Chondrocyte (in vitro differentiated cells): ENCODE results near the gene TRIM4. TPM values are rescaled to one million over a fixed set of nuclear protein-coding genes. Genes with fewer than 3 reads are reported as not detected.
A peak's percentile ranks its signal among the peaks of the same experiment; 100 is the strongest.
"Not testable (repeated sequence)": the region's sequence is repeated elsewhere in the genome, so short reads cannot be mapped to it uniquely, and the experiment has no call there.

ENCODE experiments used
- DNase-seq: peaks from one replicate; pipeline ENCODE4 v3.0.0; 2021; ENCODE audit warnings: mixed read lengths, low spot score
- H3K27ac Mint-ChIP-seq: one replicate; pipeline ENCODE4 v1.8.0; 2021; ENCODE audit warnings: mild to moderate bottlenecking, moderate library complexity, mixed read lengths; ENCODE audit not compliant: unreplicated experiment
- H3K27me3 Mint-ChIP-seq: 2 replicates; pipeline ENCODE4 v1.8.0; 2021; ENCODE audit warnings: low read depth, mixed read lengths
- H3K36me3 Mint-ChIP-seq: 2 replicates; pipeline ENCODE4 v1.8.0; 2021; ENCODE audit warnings: low read depth, mixed read lengths
- H3K4me1 Mint-ChIP-seq: 2 replicates; pipeline ENCODE4 v1.8.0; 2021; ENCODE audit warnings: low read depth, mild to moderate bottlenecking, mixed read lengths
- H3K4me3 Mint-ChIP-seq: one replicate; pipeline ENCODE4 v1.8.0; 2021; ENCODE audit warnings: mild to moderate bottlenecking, moderate library complexity, mixed read lengths; ENCODE audit not compliant: unreplicated experiment
- H3K9me3 Mint-ChIP-seq: 2 replicates; pipeline ENCODE4 v1.8.0; 2021; ENCODE audit warnings: low read depth, mixed read lengths
- CTCF ChIP-seq: fragments of 200-600 bp; sonication (generic); IDR thresholded peaks from 2 replicates; pipeline ENCODE4 v1.5.0; 2021; ENCODE audit warnings: antibody characterized with exemption, mild to moderate bottlenecking, moderate library complexity
- total RNA-seq: library from RNA; stranded (reverse); gene quantifications from 3 replicates; pipeline ENCODE4 v1.2.1, GENCODE V29; 2021

The TRIM4 gene
- total RNA-seq, 1 donor from 2014 or later, result 12.1 TPM

DNA sequence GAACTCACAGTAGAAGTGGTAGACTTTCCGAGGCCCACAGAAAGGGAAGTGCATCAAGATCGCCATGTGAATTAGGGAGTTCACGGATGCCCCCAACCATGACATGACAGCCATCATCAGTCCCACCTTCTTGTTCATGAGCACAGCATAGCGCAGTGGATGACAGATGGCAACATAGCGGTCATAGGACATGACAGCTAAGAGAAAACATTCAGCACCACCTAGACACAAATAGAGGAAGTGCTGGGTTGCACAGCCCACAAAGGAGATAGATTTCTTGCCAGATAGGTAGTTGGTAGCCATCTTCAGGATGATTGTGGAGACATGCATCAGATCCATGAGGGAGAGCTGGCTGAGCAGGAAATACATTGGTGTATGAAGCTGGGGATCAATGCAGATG lies 42.8 kb downstream of the TRIM4 start:
- H3K27me3 Mint-ChIP-seq, result peaks cover 6% of the 10 kb centered on the region
- H3K4me1 Mint-ChIP-seq, result no peaks in the 10 kb centered on the region
- no peak for TF ChIP-seq CTCF
- no peaks in the 10 kb centered on the region for H3K9me3 Mint-ChIP-seq
- H3K4me3 Mint-ChIP-seq, result no peak overlapping the region
- no peak for DNase-seq
- H3K36me3 Mint-ChIP-seq, result peaks cover 3% of the 10 kb centered on the region
- H3K27ac Mint-ChIP-seq, result no peak overlapping the region

- Mint-ChIP-seq H3K27ac (no peak overlapping the region), H3K9me3 (peaks cover 3% of the 10 kb centered on the region), H3K4me1 (peaks cover 16% of the 10 kb centered on the region), H3K4me3 (no peak overlapping the region), H3K27me3 (no peaks in the 10 kb centered on the region), H3K36me3 (peaks cover 1% of the 10 kb centered on the region)
- DNase-seq, result no peak
- no peak for TF ChIP-seq CTCF
Observed at GRCh38 chr7:99868246-99868645, 51.1 kb downstream of the TRIM4 start.

GRCh38 chr7:99867477-99867876 lies 51.9 kb downstream of the TRIM4 start:
- H3K4me1 Mint-ChIP-seq, result peaks cover 16% of the 10 kb centered on the region
- H3K9me3 Mint-ChIP-seq, H3K36me3 Mint-ChIP-seq, H3K4me3 Mint-ChIP-seq, DNase-seq, H3K27me3 Mint-ChIP-seq, H3K27ac Mint-ChIP-seq: not testable (repeated sequence)

GRCh38 chr7:99863847-99864440 lies 55.4 kb downstream of the TRIM4 start:
- H3K4me3 Mint-ChIP-seq, result no peak overlapping the region
- TF ChIP-seq CTCF, result no peak
- DNase-seq, result no peak
- no peaks in the 10 kb centered on the region for H3K27me3 Mint-ChIP-seq
- H3K27ac Mint-ChIP-seq, result peak overlapping the region; percentile 42
- peaks cover 27% of the 10 kb centered on the region for H3K4me1 Mint-ChIP-seq
- peaks cover 3% of the 10 kb centered on the region for H3K9me3 Mint-ChIP-seq
- H3K36me3 Mint-ChIP-seq, result no peaks in the 10 kb centered on the region

GRCh38 chr7:99860281-99861127 lies 58.8 kb downstream of the TRIM4 start:
- Mint-ChIP-seq H3K9me3 (no peaks in the 10 kb centered on the region), H3K4me1 (peaks cover 24% of the 10 kb centered on the region), H3K27ac (peak overlapping the region; percentile 37), H3K36me3 (no peaks in the 10 kb centered on the region), H3K4me3 (no peak overlapping the region), H3K27me3 (no peaks in the 10 kb centered on the region)
- no peak for DNase-seq
- no peak for TF ChIP-seq CTCF
